ENCODE measurements around the gene RFC4. TPM values are rescaled to one million over a fixed set of nuclear protein-coding genes. Genes with fewer than 3 reads are reported as not detected.

RFC4 gene
- total and polyA plus RNA-seq, 9 of the 15 experiments (the other 6 are each of a cell fraction or from before 2014, with no cell fraction given) = 105 to 227 (median 180) TPM

DNA sequence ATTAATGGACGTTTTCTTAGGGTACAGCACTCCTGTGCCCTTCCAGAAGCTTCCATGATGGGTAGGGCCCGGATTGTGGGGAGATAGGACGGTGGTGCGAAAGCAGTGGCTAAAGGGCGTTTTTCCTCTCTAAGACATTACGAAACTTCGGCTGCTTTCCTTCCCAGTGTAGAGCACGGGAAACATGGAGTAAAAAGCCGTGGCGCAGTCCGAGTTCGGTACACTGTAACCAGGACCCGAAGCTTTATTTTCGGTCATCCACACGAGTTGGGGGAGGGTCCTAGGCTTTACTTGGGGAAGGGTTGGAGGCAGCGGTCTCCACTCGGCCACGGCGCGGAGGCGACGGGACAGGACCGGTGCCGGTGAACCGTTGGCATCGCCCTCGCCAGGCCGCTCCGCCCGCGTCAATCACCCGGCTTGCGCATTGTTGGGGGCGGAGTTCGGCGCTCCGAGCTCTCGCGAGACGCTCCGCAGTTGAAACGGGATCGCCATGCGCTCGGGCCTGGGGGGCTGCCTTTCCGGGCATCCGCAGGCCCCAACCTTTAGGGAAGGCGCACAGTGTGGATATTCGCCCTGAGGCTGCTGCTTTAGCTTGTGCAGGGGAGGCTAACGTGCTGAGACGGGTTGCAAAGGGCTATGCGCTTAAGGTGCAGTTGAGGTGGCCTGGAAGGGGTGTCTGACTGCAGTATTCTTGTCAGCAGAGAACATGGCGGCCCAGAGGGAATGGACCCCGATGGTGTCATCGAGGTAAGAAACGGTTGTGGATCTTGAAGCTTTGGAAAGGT is 22.4 kb downstream of the RFC4 start (continued):
- TF ChIP-seq ETV1 (tag; conservative IDR thresholded peaks at IDR 0.05; ENCODE audit: low read depth) (no peak), ZNF217 (CRISPR knock-in tag; IDR thresholded peaks at IDR 0.05) (no peak), ZNF717 (CRISPR knock-in tag; IDR thresholded peaks at IDR 0.05) (0 out of 2 replicates have a peak, but pooled peaks have one; percentile 10), PRMT5 (CRISPR knock-in tag; IDR thresholded peaks at IDR 0.05) (no peak)
- TF ChIP-seq, protein P1, sequence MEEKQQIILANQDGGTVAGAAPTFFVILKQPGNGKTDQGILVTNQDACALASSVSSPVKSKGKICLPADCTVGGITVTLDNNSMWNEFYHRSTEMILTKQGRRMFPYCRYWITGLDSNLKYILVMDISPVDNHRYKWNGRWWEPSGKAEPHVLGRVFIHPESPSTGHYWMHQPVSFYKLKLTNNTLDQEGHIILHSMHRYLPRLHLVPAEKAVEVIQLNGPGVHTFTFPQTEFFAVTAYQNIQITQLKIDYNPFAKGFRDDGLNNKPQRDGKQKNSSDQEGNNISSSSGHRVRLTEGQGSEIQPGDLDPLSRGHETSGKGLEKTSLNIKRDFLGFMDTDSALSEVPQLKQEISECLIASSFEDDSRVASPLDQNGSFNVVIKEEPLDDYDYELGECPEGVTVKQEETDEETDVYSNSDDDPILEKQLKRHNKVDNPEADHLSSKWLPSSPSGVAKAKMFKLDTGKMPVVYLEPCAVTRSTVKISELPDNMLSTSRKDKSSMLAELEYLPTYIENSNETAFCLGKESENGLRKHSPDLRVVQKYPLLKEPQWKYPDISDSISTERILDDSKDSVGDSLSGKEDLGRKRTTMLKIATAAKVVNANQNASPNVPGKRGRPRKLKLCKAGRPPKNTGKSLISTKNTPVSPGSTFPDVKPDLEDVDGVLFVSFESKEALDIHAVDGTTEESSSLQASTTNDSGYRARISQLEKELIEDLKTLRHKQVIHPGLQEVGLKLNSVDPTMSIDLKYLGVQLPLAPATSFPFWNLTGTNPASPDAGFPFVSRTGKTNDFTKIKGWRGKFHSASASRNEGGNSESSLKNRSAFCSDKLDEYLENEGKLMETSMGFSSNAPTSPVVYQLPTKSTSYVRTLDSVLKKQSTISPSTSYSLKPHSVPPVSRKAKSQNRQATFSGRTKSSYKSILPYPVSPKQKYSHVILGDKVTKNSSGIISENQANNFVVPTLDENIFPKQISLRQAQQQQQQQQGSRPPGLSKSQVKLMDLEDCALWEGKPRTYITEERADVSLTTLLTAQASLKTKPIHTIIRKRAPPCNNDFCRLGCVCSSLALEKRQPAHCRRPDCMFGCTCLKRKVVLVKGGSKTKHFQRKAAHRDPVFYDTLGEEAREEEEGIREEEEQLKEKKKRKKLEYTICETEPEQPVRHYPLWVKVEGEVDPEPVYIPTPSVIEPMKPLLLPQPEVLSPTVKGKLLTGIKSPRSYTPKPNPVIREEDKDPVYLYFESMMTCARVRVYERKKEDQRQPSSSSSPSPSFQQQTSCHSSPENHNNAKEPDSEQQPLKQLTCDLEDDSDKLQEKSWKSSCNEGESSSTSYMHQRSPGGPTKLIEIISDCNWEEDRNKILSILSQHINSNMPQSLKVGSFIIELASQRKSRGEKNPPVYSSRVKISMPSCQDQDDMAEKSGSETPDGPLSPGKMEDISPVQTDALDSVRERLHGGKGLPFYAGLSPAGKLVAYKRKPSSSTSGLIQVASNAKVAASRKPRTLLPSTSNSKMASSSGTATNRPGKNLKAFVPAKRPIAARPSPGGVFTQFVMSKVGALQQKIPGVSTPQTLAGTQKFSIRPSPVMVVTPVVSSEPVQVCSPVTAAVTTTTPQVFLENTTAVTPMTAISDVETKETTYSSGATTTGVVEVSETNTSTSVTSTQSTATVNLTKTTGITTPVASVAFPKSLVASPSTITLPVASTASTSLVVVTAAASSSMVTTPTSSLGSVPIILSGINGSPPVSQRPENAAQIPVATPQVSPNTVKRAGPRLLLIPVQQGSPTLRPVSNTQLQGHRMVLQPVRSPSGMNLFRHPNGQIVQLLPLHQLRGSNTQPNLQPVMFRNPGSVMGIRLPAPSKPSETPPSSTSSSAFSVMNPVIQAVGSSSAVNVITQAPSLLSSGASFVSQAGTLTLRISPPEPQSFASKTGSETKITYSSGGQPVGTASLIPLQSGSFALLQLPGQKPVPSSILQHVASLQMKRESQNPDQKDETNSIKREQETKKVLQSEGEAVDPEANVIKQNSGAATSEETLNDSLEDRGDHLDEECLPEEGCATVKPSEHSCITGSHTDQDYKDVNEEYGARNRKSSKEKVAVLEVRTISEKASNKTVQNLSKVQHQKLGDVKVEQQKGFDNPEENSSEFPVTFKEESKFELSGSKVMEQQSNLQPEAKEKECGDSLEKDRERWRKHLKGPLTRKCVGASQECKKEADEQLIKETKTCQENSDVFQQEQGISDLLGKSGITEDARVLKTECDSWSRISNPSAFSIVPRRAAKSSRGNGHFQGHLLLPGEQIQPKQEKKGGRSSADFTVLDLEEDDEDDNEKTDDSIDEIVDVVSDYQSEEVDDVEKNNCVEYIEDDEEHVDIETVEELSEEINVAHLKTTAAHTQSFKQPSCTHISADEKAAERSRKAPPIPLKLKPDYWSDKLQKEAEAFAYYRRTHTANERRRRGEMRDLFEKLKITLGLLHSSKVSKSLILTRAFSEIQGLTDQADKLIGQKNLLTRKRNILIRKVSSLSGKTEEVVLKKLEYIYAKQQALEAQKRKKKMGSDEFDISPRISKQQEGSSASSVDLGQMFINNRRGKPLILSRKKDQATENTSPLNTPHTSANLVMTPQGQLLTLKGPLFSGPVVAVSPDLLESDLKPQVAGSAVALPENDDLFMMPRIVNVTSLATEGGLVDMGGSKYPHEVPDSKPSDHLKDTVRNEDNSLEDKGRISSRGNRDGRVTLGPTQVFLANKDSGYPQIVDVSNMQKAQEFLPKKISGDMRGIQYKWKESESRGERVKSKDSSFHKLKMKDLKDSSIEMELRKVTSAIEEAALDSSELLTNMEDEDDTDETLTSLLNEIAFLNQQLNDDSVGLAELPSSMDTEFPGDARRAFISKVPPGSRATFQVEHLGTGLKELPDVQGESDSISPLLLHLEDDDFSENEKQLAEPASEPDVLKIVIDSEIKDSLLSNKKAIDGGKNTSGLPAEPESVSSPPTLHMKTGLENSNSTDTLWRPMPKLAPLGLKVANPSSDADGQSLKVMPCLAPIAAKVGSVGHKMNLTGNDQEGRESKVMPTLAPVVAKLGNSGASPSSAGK (IDR thresholded peaks at IDR 0.05) = no peak
- TF ChIP-seq, protein P2, sequence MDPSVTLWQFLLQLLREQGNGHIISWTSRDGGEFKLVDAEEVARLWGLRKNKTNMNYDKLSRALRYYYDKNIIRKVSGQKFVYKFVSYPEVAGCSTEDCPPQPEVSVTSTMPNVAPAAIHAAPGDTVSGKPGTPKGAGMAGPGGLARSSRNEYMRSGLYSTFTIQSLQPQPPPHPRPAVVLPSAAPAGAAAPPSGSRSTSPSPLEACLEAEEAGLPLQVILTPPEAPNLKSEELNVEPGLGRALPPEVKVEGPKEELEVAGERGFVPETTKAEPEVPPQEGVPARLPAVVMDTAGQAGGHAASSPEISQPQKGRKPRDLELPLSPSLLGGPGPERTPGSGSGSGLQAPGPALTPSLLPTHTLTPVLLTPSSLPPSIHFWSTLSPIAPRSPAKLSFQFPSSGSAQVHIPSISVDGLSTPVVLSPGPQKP (CRISPR knock-in tag; IDR thresholded peaks at IDR 0.05) = no peak
- TF ChIP-seq, protein P3, sequence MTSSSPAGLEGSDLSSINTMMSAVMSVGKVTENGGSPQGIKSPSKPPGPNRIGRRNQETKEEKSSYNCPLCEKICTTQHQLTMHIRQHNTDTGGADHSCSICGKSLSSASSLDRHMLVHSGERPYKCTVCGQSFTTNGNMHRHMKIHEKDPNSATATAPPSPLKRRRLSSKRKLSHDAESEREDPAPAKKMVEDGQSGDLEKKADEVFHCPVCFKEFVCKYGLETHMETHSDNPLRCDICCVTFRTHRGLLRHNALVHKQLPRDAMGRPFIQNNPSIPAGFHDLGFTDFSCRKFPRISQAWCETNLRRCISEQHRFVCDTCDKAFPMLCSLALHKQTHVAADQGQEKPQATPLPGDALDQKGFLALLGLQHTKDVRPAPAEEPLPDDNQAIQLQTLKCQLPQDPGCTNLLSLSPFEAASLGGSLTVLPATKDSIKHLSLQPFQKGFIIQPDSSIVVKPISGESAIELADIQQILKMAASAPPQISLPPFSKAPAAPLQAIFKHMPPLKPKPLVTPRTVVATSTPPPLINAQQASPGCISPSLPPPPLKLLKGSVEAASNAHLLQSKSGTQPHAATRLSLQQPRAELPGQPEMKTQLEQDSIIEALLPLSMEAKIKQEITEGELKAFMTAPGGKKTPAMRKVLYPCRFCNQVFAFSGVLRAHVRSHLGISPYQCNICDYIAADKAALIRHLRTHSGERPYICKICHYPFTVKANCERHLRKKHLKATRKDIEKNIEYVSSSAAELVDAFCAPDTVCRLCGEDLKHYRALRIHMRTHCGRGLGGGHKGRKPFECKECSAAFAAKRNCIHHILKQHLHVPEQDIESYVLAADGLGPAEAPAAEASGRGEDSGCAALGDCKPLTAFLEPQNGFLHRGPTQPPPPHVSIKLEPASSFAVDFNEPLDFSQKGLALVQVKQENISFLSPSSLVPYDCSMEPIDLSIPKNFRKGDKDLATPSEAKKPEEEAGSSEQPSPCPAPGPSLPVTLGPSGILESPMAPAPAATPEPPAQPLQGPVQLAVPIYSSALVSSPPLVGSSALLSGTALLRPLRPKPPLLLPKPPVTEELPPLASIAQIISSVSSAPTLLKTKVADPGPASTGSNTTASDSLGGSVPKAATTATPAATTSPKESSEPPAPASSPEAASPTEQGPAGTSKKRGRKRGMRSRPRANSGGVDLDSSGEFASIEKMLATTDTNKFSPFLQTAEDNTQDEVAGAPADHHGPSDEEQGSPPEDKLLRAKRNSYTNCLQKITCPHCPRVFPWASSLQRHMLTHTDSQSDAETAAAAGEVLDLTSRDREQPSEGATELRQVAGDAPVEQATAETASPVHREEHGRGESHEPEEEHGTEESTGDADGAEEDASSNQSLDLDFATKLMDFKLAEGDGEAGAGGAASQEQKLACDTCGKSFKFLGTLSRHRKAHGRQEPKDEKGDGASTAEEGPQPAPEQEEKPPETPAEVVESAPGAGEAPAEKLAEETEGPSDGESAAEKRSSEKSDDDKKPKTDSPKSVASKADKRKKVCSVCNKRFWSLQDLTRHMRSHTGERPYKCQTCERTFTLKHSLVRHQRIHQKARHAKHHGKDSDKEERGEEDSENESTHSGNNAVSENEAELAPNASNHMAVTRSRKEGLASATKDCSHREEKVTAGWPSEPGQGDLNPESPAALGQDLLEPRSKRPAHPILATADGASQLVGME (CRISPR knock-in tag; IDR thresholded peaks at IDR 0.05) = no peak
- TF ChIP-seq, protein P4, sequence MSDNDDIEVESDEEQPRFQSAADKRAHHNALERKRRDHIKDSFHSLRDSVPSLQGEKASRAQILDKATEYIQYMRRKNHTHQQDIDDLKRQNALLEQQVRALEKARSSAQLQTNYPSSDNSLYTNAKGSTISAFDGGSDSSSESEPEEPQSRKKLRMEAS (CRISPR knock-in tag; IDR thresholded peaks at IDR 0.05) = 0 out of 2 replicates have a peak, but pooled peaks have one; percentile 54

All from K562 (cell line).